ENCODE measurements around the gene SIGLEC12. TPM values are rescaled to one million over a fixed set of nuclear protein-coding genes. Genes with fewer than 3 reads are reported as not detected.
"Not testable (repeated sequence)": the region's sequence is repeated elsewhere in the genome, so short reads cannot be mapped to it uniquely, and the experiment has no call there.

SIGLEC12 gene
- total RNA-seq, 2 donors from 2014 or later: 0.28 to 0.46 TPM

GRCh38 chr19:51467864-51468544 lies 33.6 kb downstream of the SIGLEC12 start:
- intact Hi-C loops (cut with DNase I, micrococcal nuclease): no loop called here
- ATAC-seq: no peak

GRCh38 chr19:51466723-51467122 lies 34.9 kb downstream of the SIGLEC12 start:
- DNase-seq (no peak), ATAC-seq (no peak)
- intact Hi-C loops (cut with DNase I, micrococcal nuclease): no loop called here

More at GRCh38 chr19:51467864-51468544, 33.6 kb downstream of the SIGLEC12 start:
- DNase-seq: no peak

GRCh38 chr19:51463976-51464581 lies 37.5 kb downstream of the SIGLEC12 start:
- ATAC-seq; intact Hi-C loops (cut with DNase I, micrococcal nuclease); DNase-seq: not testable (repeated sequence)

GRCh38 chr19:51462681-51463080 lies 38.9 kb downstream of the SIGLEC12 start:
- intact Hi-C loops (cut with DNase I, micrococcal nuclease): no loop called here
- DNase-seq (no peak), ATAC-seq (no peak)

- no peak for DNase-seq
- ATAC-seq: no peak
- intact Hi-C loops (cut with DNase I, micrococcal nuclease): no loop called here
Measured at GRCh38 chr19:51462276-51462675, 39.3 kb downstream of the SIGLEC12 start.

GRCh38 chr19:51461723-51462161 lies 39.9 kb downstream of the SIGLEC12 start:
- DNase-seq (peak in 1 of 2 donors; percentile 36), ATAC-seq (no peak)
- intact Hi-C loops (cut with DNase I, micrococcal nuclease): no loop called here

- DNase-seq (no peak), ATAC-seq (no peak)
- intact Hi-C loops (cut with DNase I, micrococcal nuclease): no loop called here
Measured at GRCh38 chr19:51460164-51460992, 41.2 kb downstream of the SIGLEC12 start.

- DNase-seq (no peak), ATAC-seq (no peak)
- intact Hi-C loops (cut with DNase I, micrococcal nuclease): no loop called here
Measured at GRCh38 chr19:51458899-51459505, 42.6 kb downstream of the SIGLEC12 start.

- intact Hi-C loops (cut with DNase I, micrococcal nuclease): no loop called here
- no peak for ATAC-seq
- DNase-seq: no peak
Measured at GRCh38 chr19:51458051-51458645, 43.5 kb downstream of the SIGLEC12 start, which contains the start of gene SIGLEC8. SIGLEC8 (minus strand) TSS chr19:51458454; CDS start chr19:51458387, 67 bp downstream.

- no peak for DNase-seq
- intact Hi-C loops (cut with DNase I, micrococcal nuclease): no loop called here
- ATAC-seq: no peak
Measured at GRCh38 chr19:51457351-51458013, 44.1 kb downstream of the SIGLEC12 start.

- ATAC-seq (no peak), DNase-seq (no peak)
- intact Hi-C loops (cut with DNase I, micrococcal nuclease): no loop called here
Measured at GRCh38 chr19:51456541-51457290, 44.9 kb downstream of the SIGLEC12 start.

GRCh38 chr19:51450730-51451307 lies 50.8 kb downstream of the SIGLEC12 start:
- DNase-seq: no peak
- intact Hi-C loops (cut with DNase I, micrococcal nuclease): no loop called here
- ATAC-seq: no peak

GRCh38 chr19:51448411-51449016 lies 53.1 kb downstream of the SIGLEC12 start:
- ATAC-seq (no peak), DNase-seq (no peak)
- intact Hi-C loops (cut with DNase I, micrococcal nuclease): loop anchor here in 1 of 2 donors (5.0 kb wide), 1 partner anchor 111 kb away; no protein-coding TSS in a partner anchor

GRCh38 chr19:51448011-51448410 lies 53.6 kb downstream of the SIGLEC12 start:
- intact Hi-C loops (cut with DNase I, micrococcal nuclease): loop anchor here in 1 of 2 donors (5.0 kb wide), 1 partner anchor 111 kb away; no protein-coding TSS in a partner anchor
- ATAC-seq (no peak), DNase-seq (no peak)

- not testable (repeated sequence) for ATAC-seq, DNase-seq
- intact Hi-C loops (cut with DNase I, micrococcal nuclease): loop anchor here in 1 of 2 donors (5.0 kb wide), 1 partner anchor 110 kb away; no protein-coding TSS in a partner anchor
Measured at GRCh38 chr19:51447510-51447909, 54.1 kb downstream of the SIGLEC12 start.
